HepG2 (cell line): ENCODE measurements around the gene TARDBP. TPM values are rescaled to one million over a fixed set of nuclear protein-coding genes. Genes with fewer than 3 reads are reported as not detected.

Experiments used
- ELF4 ChIP-seq: sonication (generic); formaldehyde crosslinking; IDR thresholded peaks from 2 replicates; pipeline ENCODE4 v1.5.0; 2020; ENCODE audit warnings: missing genetic modification reagents, mild to moderate bottlenecking, moderate library complexity, borderline replicate concordance
- PTBP1 ChIP-seq: fragments of 200-400 bp; formaldehyde crosslinking; IDR thresholded peaks from 2 replicates; pipeline ENCODE4 v1.6.1; 2018; ENCODE audit warnings: low read length, low read depth; ENCODE audit not compliant: poor library complexity, severe bottlenecking
- SIN3B ChIP-seq: fragments of 150-350 bp; IDR thresholded peaks from 2 replicates; pipeline ENCODE4 v1.6.1; 2014; ENCODE audit warnings: low read length
- SOX13 ChIP-seq, 3 experiments: fragments of 450-650 bp in 1 of 3; sonication (generic) in 1 of 3; formaldehyde crosslinking in 1 of 3; IDR thresholded peaks in 2 of 3; conservative IDR thresholded peaks in 1 of 3; 2 replicates each; pipeline versions ENCODE4 v1.5.0 to v1.6.1; 2016 to 2020; ENCODE audit warnings: antibody characterized with exemption in 1 of 3, mild to moderate bottlenecking in 1 of 3, missing compliant biosample characterization in 1 of 3, missing genetic modification reagents in 1 of 3, moderate library complexity in 1 of 3
- SP1 ChIP-seq, 2 experiments: fragments of 450-650 bp in 1 of 2; sonication (generic) in 1 of 2; formaldehyde crosslinking in 1 of 2; IDR thresholded peaks; 2 replicates each; pipeline versions ENCODE4 v1.4.0 to v1.6.1; 2016 to 2020; ENCODE audit warnings: missing genetic modification reagents in 1 of 2
- ZBTB44 ChIP-seq: sonication (generic); formaldehyde crosslinking; IDR thresholded peaks from 2 replicates; pipeline ENCODE4 v1.4.0; 2020; ENCODE audit warnings: missing genetic modification reagents
- ZNF251 ChIP-seq: sonication (generic); formaldehyde crosslinking; IDR thresholded peaks from 2 replicates; pipeline ENCODE4 v1.9.0; 2021; ENCODE audit warnings: mild to moderate bottlenecking, missing genetic modification reagents
- ZNF318 ChIP-seq: sonication (generic); formaldehyde crosslinking; IDR thresholded peaks from 2 replicates; pipeline ENCODE4 v1.4.0; 2020; ENCODE audit warnings: mild to moderate bottlenecking, missing genetic modification reagents
- ZNF432 ChIP-seq: sonication (generic); formaldehyde crosslinking; IDR thresholded peaks from 2 replicates; pipeline ENCODE4 v1.5.0; 2020; ENCODE audit warnings: missing genetic modification reagents, mild to moderate bottlenecking, borderline replicate concordance
- ZSCAN21 ChIP-seq: sonication (generic); formaldehyde crosslinking; IDR thresholded peaks from 2 replicates; pipeline ENCODE4 v1.8.0; 2022; ENCODE audit warnings: mild to moderate bottlenecking, missing genetic modification reagents, moderate library complexity, borderline replicate concordance
- polyA plus RNA-seq, 8 experiments: library from polyadenylated mRNA; depleted of rRNA in 3 of 8; stranded (reverse) in 7 of 8; unstranded in 1 of 8; fragments of >200 nt; fragmentation: Illumina TruSeq in 4 of 8; extraction: Trizol in 4 of 8; gene quantifications; 2 replicates each; pipeline versions ENCODE4 v1.2.1 to v1.2.3, GENCODE V29; 2011 to 2016; ENCODE audit warnings: low read depth in 4 of 8, missing spikeins in 1 of 8, mixed read lengths in 1 of 8; ENCODE audit not compliant: insufficient read depth in 1 of 8
- total RNA-seq, 5 experiments: library from RNA; depleted of rRNA; stranded (reverse); fragments of >200 nt; fragmentation: Illumina TruSeq; extraction: Trizol; gene quantifications; 2 replicates each; pipeline ENCODE4 v1.2.3, GENCODE V29; 2016; ENCODE audit warnings: low read depth in 1 of 5
- TF ChIP-seq, protein P1 (sequence below), 2 experiments: sonication (generic) in 1 of 2; formaldehyde crosslinking in 1 of 2; IDR thresholded peaks; 2 replicates each; pipeline versions ENCODE4 v1.4.0 to v1.6.1; 2018 to 2020; ENCODE audit warnings: missing genetic modification reagents in 2 of 2, borderline replicate concordance in 1 of 2, low read depth in 1 of 2, mild to moderate bottlenecking in 1 of 2, missing biosample characterization in 1 of 2
- TF ChIP-seq, protein P2 (sequence below): sonication (generic); formaldehyde crosslinking; IDR thresholded peaks from 2 replicates; pipeline ENCODE4 v1.8.1; 2022; ENCODE audit warnings: mild to moderate bottlenecking, missing genetic modification reagents

The TARDBP gene
- total and polyA plus RNA-seq, 2 of the 13 experiments (the other 11 are each of a cell fraction or from before 2014, with no cell fraction given), result 62.4 to 93.0 TPM

GRCh38 chr1:11059155-11059967 lies 46.9 kb downstream of the TARDBP start (continued):
- TF ChIP-seq ZNF318 (CRISPR knock-in tag), result no peak
- no peak for TF ChIP-seq SOX13 (IDR thresholded peaks at IDR 0.05)
- no peak for TF ChIP-seq SOX13 (CRISPR knock-in tag; conservative IDR thresholded peaks at IDR 0.05 in 1 of 2, IDR thresholded peaks at IDR 0.05 in 1 of 2)
- no peak for TF ChIP-seq PTBP1
- no peak for TF ChIP-seq SIN3B
- no peak for TF ChIP-seq ZNF251 (CRISPR knock-in tag)
- no peak for TF ChIP-seq ZNF432 (CRISPR knock-in tag)
- TF ChIP-seq, protein P1, sequence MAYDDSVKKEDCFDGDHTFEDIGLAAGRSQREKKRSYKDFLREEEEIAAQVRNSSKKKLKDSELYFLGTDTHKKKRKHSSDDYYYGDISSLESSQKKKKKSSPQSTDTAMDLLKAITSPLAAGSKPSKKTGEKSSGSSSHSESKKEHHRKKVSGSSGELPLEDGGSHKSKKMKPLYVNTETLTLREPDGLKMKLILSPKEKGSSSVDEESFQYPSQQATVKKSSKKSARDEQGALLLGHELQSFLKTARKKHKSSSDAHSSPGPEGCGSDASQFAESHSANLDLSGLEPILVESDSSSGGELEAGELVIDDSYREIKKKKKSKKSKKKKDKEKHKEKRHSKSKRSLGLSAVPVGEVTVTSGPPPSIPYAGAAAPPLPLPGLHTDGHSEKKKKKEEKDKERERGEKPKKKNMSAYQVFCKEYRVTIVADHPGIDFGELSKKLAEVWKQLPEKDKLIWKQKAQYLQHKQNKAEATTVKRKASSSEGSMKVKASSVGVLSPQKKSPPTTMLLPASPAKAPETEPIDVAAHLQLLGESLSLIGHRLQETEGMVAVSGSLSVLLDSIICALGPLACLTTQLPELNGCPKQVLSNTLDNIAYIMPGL (CRISPR knock-in tag; IDR thresholded peaks at IDR 0.05; ENCODE audit: borderline replicate concordance in 1 of 2, low read depth in 1 of 2), result no peak
- TF ChIP-seq, protein P2, sequence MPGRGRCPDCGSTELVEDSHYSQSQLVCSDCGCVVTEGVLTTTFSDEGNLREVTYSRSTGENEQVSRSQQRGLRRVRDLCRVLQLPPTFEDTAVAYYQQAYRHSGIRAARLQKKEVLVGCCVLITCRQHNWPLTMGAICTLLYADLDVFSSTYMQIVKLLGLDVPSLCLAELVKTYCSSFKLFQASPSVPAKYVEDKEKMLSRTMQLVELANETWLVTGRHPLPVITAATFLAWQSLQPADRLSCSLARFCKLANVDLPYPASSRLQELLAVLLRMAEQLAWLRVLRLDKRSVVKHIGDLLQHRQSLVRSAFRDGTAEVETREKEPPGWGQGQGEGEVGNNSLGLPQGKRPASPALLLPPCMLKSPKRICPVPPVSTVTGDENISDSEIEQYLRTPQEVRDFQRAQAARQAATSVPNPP, result no peak
- no peak for TF ChIP-seq ZSCAN21 (CRISPR knock-in tag)
- TF ChIP-seq SP1 (IDR thresholded peaks at IDR 0.05), result no peak
- no peak for TF ChIP-seq SP1 (CRISPR knock-in tag; IDR thresholded peaks at IDR 0.05)
- TF ChIP-seq ZBTB44, result no peak
- no peak for TF ChIP-seq ELF4
